B cell (primary cell): ENCODE results near the gene LGI1.

Source experiments
- CTCF ChIP-seq: fragments of 200-600 bp; IDR thresholded peaks from one replicate; pipeline ENCODE4 v1.8.0; 2022; ENCODE audit warnings: antibody characterized with exemption, mild to moderate bottlenecking
- EZH2 ChIP-seq: IDR thresholded peaks from 2 replicates; pipeline ENCODE4 v1.6.1; 2012; ENCODE audit warnings: borderline replicate concordance, low read depth, mild to moderate bottlenecking, moderate library complexity, low read length; ENCODE audit not compliant: insufficient read depth, poor library complexity, severe bottlenecking

- no peak for TF ChIP-seq CTCF
- TF ChIP-seq EZH2 = no peak
Measured at GRCh38 chr10:93758891-93759410, 1.2 kb downstream of the LGI1 start.
